Mammary epithelial cell (primary cell): ENCODE measurements around the gene CCL2.

Experiments used
- CTCF ChIP-seq, 2 donors: IDR thresholded peaks in 1 of 2; conservative IDR thresholded peaks in 1 of 2; 2 replicates each; pipeline ENCODE4 v1.5.1; 2011 to 2012; ENCODE audit warnings: inconsistent platforms in 2 of 2, low read length in 2 of 2, mild to moderate bottlenecking in 2 of 2, control low read depth in 1 of 2, low read depth in 1 of 2; ENCODE audit not compliant: insufficient read depth in 1 of 2; ENCODE audit errors: extremely low read depth in 1 of 2
- EZH2 ChIP-seq: IDR thresholded peaks from 2 replicates; pipeline ENCODE4 v1.6.1; 2012; ENCODE audit warnings: low read length, inconsistent platforms, borderline replicate concordance

- no peak for TF ChIP-seq EZH2
- no peak for TF ChIP-seq CTCF (conservative IDR thresholded peaks at IDR 0.05 in 1 of 2, IDR thresholded peaks at IDR 0.05 in 1 of 2; ENCODE audit: extremely low read depth in 1 of 2, insufficient read depth in 1 of 2, low read depth in 1 of 2, low read length in 2 of 2)
Measured at GRCh38 chr17:34230342-34230741, 24.7 kb upstream of the CCL2 start.
